ENCODE results near the gene RNF144A. TPM values are rescaled to one million over a fixed set of nuclear protein-coding genes. Genes with fewer than 3 reads are reported as not detected.

Gene RNF144A
- total RNA-seq, 1 experiment from 2014 or later, result 10.6 TPM

DNA sequence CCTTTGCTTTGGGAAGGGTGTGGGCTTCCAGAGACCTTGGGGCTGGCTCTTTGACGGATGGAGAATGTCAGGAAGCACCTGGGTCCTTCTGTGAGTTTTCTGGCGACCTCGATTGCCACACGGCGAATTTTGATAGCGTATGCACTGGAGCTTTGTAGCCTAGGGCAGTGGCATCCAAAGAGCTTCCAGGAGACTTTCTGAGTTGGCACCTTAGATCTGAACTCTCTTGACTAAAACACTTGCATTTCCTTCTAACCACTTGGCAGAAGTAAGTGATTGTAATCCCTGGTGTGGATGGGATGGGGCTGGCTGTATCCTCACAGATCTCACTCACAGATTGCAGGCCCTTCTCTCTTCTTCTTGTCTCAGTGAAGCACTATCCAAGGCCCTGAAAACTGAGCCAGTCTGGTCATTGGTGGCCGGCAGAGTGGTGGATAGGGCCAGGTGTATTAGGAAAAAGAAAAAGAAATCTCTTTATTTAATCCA, 7.8 kb downstream of the RNF144A start:
- H4K8ac ChIP-seq (replicated peaks; ENCODE audit: insufficient read length, low read depth, low read length), result no peak overlapping the region
- no peak overlapping the region for H2AFZ ChIP-seq (ENCODE audit: low read length)
- no peak overlapping the region for H2AK5ac ChIP-seq (ENCODE audit: insufficient read length, low read length)
- no peak overlapping the region for H2BK20ac ChIP-seq (ENCODE audit: low read depth, low read length, poor library complexity, severe bottlenecking)
- peaks cover 0 to 9% (median 5%) of the 10 kb centered on the region in 3 experiments; a peak in 6 of 7 replicates for H3K36me3 Mint-ChIP-seq (ENCODE audit: insufficient read depth in 1 of 3, low read depth in 3 of 3)
- H3K27me3 Mint-ChIP-seq (ENCODE audit: low read depth), result no peaks in the 10 kb centered on the region
- TF ChIP-seq CTCF (conservative IDR thresholded peaks at IDR 0.05), result no peak
- no peak overlapping the region for H2BK12ac ChIP-seq (ENCODE audit: insufficient read length, low read depth, low read length)
- no peaks in the 10 kb centered on the region for H3K9me3 Mint-ChIP-seq
- WGBS (ENCODE audit: extremely low coverage, insufficient read length, low lambda C conversion rate), result no CpG with 5 or more reads among the region's 7 CpGs
- H4K20me1 ChIP-seq (ENCODE audit: control insufficient read depth, insufficient read depth, insufficient read length), result no peaks in the 10 kb centered on the region
- no peak overlapping the region for H3K56ac ChIP-seq (ENCODE audit: insufficient read length, low read depth, low read length)
- H3K23ac ChIP-seq (ENCODE audit: insufficient read length, low read depth, low read length), result no peak overlapping the region
- no peak overlapping the region for H4K5ac ChIP-seq (ENCODE audit: insufficient read length, low read depth, low read length)
- no peak for DNase-seq
- H3T11ph ChIP-seq (ENCODE audit: low read length), result no peak overlapping the region
- H4K91ac ChIP-seq (ENCODE audit: insufficient read length, low read depth, low read length), result no peak overlapping the region
- no peak overlapping the region for H2BK15ac ChIP-seq (ENCODE audit: low read depth, low read length)
- no peaks in the 10 kb centered on the region for H3K79me1 ChIP-seq (ENCODE audit: insufficient read depth, low read depth, low read length, poor library complexity, severe bottlenecking)
- no peak overlapping the region for H3K27ac ChIP-seq (ENCODE audit: insufficient read length, low read depth, low read length)
- H2BK120ac ChIP-seq (ENCODE audit: low read depth, low read length, poor library complexity, severe bottlenecking), result no peak overlapping the region
- no peak overlapping the region for H3K4me3 Mint-ChIP-seq
- no peak overlapping the region for H3K18ac ChIP-seq (ENCODE audit: insufficient read length, low read depth, low read length)
- no peaks in the 10 kb centered on the region for H3K9me3 ChIP-seq (ENCODE audit: control insufficient read depth, low read depth, low read length)
- 0 out of 2 replicates have a peak, but pooled peaks cover 2% of the 10 kb centered on the region for H3K4me1 ChIP-seq (ENCODE audit: insufficient read depth, low read length)
- H3K14ac ChIP-seq (ENCODE audit: insufficient read depth, low read length), result no peak overlapping the region
- peaks cover 20 to 22% of the 10 kb centered on the region in 2 experiments for H3K4me1 Mint-ChIP-seq
- no peak overlapping the region for H3K9ac ChIP-seq (ENCODE audit: extremely low read depth, insufficient read length, low read length)
- no peak overlapping the region for H2BK5ac ChIP-seq (ENCODE audit: insufficient read length, low read length)
- H3K4me2 ChIP-seq (ENCODE audit: insufficient read depth, insufficient read length, low read length), result no peak overlapping the region
- H3K27me3 ChIP-seq (ENCODE audit: insufficient read depth, low read length), result no peaks in the 10 kb centered on the region
- H3K79me2 ChIP-seq (ENCODE audit: insufficient read depth, low read length), result no peaks in the 10 kb centered on the region
- H3K4ac ChIP-seq (ENCODE audit: low read depth, low read length), result no peak overlapping the region
- no peak overlapping the region for H3K27ac Mint-ChIP-seq
- H3K23me2 ChIP-seq (ENCODE audit: insufficient read length, low read depth, low read length, poor library complexity, severe bottlenecking), result no peaks in the 10 kb centered on the region

Measured in H9 (cell line).